ENCODE results near the gene CUL9. TPM values are rescaled to one million over a fixed set of nuclear protein-coding genes. Genes with fewer than 3 reads are reported as not detected.

The CUL9 gene
- total and polyA plus RNA-seq, 2 donors (not counting 1 experiment from before 2014, with no cell fraction given): 6.7 to 32.2 TPM

DNA sequence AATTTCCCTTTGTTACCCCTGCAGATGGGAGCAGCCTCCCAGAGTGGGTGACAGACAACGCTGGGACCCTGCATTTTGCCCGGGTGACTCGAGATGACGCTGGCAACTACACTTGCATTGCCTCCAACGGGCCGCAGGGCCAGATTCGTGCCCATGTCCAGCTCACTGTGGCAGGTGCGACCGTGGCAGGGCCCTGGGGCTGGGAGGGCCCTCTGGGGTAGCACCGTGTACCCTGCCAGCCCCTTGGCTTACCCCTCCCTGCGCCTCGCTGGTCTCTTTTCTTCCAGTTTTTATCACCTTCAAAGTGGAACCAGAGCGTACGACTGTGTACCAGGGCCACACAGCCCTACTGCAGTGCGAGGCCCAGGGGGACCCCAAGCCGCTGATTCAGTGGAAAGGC lies 40.4 kb upstream of the CUL9 start:
- no peak for DNase-seq (ENCODE audit: low read depth in 2 of 2)
- Histone ChIP-seq H4K20me1 (ENCODE audit: control insufficient read depth, extremely low read depth, insufficient read depth, low read length) (no peaks in the 10 kb centered on the region), H3K4me2 (ENCODE audit: extremely low read depth, insufficient read depth, low read length) (no peak overlapping the region), H3K9ac (ENCODE audit: insufficient read depth, low read length) (no peak overlapping the region), H3K27me3 (ENCODE audit: control insufficient read depth, insufficient read depth, low read length) (no peaks in the 10 kb centered on the region), H3K36me3 (ENCODE audit: control insufficient read depth, insufficient read depth, low read length) (peaks cover 5% of the 10 kb centered on the region), H3K79me2 (ENCODE audit: control insufficient read depth, insufficient read depth, low read length) (no peaks in the 10 kb centered on the region), H3K27ac (ENCODE audit: insufficient read depth, low read length) (no peak overlapping the region), H3K4me3 (replicated peaks in 1 of 4; ENCODE audit: control extremely low read depth in 1 of 4, insufficient read depth in 1 of 4, low read depth in 3 of 4, low read length in 4 of 4) (no peak overlapping the region), H3K4me1 (ENCODE audit: control insufficient read depth, extremely low read depth, insufficient read depth, low read length) (peaks cover 2% of the 10 kb centered on the region), H2AFZ (ENCODE audit: low read length) (no peak overlapping the region), H3K9me3 (ENCODE audit: control insufficient read depth, insufficient read depth, low read depth, low read length) (no peaks in the 10 kb centered on the region)
- TF ChIP-seq EZH2 (IDR thresholded peaks at IDR 0.05; ENCODE audit: low read length, missing control alignments): no peak
- TF ChIP-seq, protein P1, sequence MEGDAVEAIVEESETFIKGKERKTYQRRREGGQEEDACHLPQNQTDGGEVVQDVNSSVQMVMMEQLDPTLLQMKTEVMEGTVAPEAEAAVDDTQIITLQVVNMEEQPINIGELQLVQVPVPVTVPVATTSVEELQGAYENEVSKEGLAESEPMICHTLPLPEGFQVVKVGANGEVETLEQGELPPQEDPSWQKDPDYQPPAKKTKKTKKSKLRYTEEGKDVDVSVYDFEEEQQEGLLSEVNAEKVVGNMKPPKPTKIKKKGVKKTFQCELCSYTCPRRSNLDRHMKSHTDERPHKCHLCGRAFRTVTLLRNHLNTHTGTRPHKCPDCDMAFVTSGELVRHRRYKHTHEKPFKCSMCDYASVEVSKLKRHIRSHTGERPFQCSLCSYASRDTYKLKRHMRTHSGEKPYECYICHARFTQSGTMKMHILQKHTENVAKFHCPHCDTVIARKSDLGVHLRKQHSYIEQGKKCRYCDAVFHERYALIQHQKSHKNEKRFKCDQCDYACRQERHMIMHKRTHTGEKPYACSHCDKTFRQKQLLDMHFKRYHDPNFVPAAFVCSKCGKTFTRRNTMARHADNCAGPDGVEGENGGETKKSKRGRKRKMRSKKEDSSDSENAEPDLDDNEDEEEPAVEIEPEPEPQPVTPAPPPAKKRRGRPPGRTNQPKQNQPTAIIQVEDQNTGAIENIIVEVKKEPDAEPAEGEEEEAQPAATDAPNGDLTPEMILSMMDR (conservative IDR thresholded peaks at IDR 0.05 in 1 of 2, IDR thresholded peaks at IDR 0.05 in 1 of 2; ENCODE audit: low read depth in 1 of 2, low read length in 2 of 2): no peak

GRCh38 chr6:43142101-43142500 lies 39.9 kb upstream of the CUL9 start:
- Histone ChIP-seq H3K27ac (ENCODE audit: insufficient read depth, low read length) (no peak overlapping the region), H3K36me3 (ENCODE audit: control insufficient read depth, insufficient read depth, low read length) (peaks cover 5% of the 10 kb centered on the region), H3K9me3 (ENCODE audit: control insufficient read depth, insufficient read depth, low read depth, low read length) (no peaks in the 10 kb centered on the region), H3K4me1 (ENCODE audit: control insufficient read depth, extremely low read depth, insufficient read depth, low read length) (peaks cover 2% of the 10 kb centered on the region), H3K27me3 (ENCODE audit: control insufficient read depth, insufficient read depth, low read length) (no peaks in the 10 kb centered on the region), H4K20me1 (ENCODE audit: control insufficient read depth, extremely low read depth, insufficient read depth, low read length) (no peaks in the 10 kb centered on the region), H3K4me3 (replicated peaks in 1 of 4; ENCODE audit: control extremely low read depth in 1 of 4, insufficient read depth in 1 of 4, low read depth in 3 of 4, low read length in 4 of 4) (no peak overlapping the region), H3K9ac (ENCODE audit: insufficient read depth, low read length) (no peak overlapping the region), H3K4me2 (ENCODE audit: extremely low read depth, insufficient read depth, low read length) (no peak overlapping the region), H3K79me2 (ENCODE audit: control insufficient read depth, insufficient read depth, low read length) (no peaks in the 10 kb centered on the region), H2AFZ (ENCODE audit: low read length) (no peak overlapping the region)
- TF ChIP-seq EZH2 (IDR thresholded peaks at IDR 0.05; ENCODE audit: low read length, missing control alignments): no peak
- TF ChIP-seq, protein P1 (conservative IDR thresholded peaks at IDR 0.05 in 1 of 2, IDR thresholded peaks at IDR 0.05 in 1 of 2; ENCODE audit: low read depth in 1 of 2, low read length in 2 of 2): no peak
- no peak for DNase-seq (ENCODE audit: low read depth in 2 of 2)

DNA sequence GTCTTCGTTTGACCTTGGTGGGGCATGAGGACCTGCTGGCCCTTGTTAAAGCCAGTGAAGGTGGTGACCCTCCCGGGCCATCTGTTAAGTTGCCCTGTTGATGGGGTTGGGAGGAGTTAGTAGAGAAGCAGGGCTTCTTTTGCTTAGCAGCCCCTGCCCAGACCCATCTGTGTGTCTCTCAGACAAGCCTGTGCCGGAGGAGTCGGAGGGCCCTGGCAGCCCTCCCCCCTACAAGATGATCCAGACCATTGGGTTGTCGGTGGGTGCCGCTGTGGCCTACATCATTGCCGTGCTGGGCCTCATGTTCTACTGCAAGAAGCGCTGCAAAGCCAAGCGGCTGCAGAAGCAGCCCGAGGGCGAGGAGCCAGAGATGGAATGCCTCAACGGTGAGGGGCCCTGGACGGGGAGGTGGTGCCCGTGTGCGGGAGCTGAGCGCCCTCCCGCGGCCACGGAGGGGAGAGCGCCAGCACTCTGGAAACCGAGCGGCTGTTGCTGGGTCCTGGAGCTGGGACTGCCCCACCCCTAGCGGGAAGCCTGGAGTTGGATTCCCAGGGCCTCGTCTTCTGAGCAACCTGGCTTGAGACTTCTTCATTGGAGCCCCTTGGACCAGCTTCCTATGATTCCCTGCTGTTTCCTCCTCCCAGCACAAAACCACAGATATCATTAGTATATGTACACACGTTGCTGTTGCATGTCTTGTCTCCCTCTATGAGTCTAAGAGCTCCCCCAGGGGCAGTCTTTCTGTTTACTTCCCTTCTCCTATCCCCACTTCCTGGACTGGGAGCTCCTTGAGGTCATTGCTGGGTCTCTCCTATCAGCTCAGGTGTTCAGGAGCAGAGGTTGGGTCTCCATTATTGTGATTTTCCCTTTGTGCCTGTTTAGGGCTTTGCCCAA lies 38.5 kb upstream of the CUL9 start:
- no peak overlapping the region for H3K4me2 ChIP-seq (ENCODE audit: extremely low read depth, insufficient read depth, low read length)
- peak overlapping the region; percentile 36 for H2AFZ ChIP-seq (ENCODE audit: low read length)
- H3K9ac ChIP-seq (ENCODE audit: insufficient read depth, low read length): no peak overlapping the region
- H3K36me3 ChIP-seq (ENCODE audit: control insufficient read depth, insufficient read depth, low read length): peaks cover 5% of the 10 kb centered on the region
- H4K20me1 ChIP-seq (ENCODE audit: control insufficient read depth, extremely low read depth, insufficient read depth, low read length): no peaks in the 10 kb centered on the region
- no peaks in the 10 kb centered on the region for H3K79me2 ChIP-seq (ENCODE audit: control insufficient read depth, insufficient read depth, low read length)
- H3K4me3 ChIP-seq (replicated peaks in 1 of 4; ENCODE audit: control extremely low read depth in 1 of 4, insufficient read depth in 1 of 4, low read depth in 3 of 4, low read length in 4 of 4): no peak overlapping the region
- H3K27me3 ChIP-seq (ENCODE audit: control insufficient read depth, insufficient read depth, low read length): no peaks in the 10 kb centered on the region
- peaks cover 2% of the 10 kb centered on the region for H3K4me1 ChIP-seq (ENCODE audit: control insufficient read depth, extremely low read depth, insufficient read depth, low read length)
- peak; percentile 86 to 93 for DNase-seq (ENCODE audit: low read depth in 2 of 2)
- no peak overlapping the region for H3K27ac ChIP-seq (ENCODE audit: insufficient read depth, low read length)
- H3K9me3 ChIP-seq (ENCODE audit: control insufficient read depth, insufficient read depth, low read depth, low read length): no peaks in the 10 kb centered on the region
- TF ChIP-seq, protein P1 (conservative IDR thresholded peaks at IDR 0.05 in 1 of 2, IDR thresholded peaks at IDR 0.05 in 1 of 2; ENCODE audit: low read depth in 1 of 2, low read length in 2 of 2): peak; percentile 88 to 89
- no peak for TF ChIP-seq EZH2 (IDR thresholded peaks at IDR 0.05; ENCODE audit: low read length, missing control alignments)

Measured in fibroblast of lung (primary cell).